ENCODE measurements around the gene LRRC36.

LRRC36 gene

GRCh38 chr16:67391424-67392300 lies 65.0 kb downstream of the LRRC36 start:
- DNase-seq: no peak

GRCh38 chr16:67392301-67393059 lies 65.9 kb downstream of the LRRC36 start:
- DNase-seq: no peak

- DNase-seq: no peak
Measured at GRCh38 chr16:67393111-67393787, 66.6 kb downstream of the LRRC36 start, which contains the start of gene TPPP3. Gene TPPP3, minus strand, starts transcription at chr16:67393498. Its CDS starts 2,387 bp downstream, at chr16:67391111.

- DNase-seq: no peak
Measured at GRCh38 chr16:67393788-67394154, 67.2 kb downstream of the LRRC36 start.

- DNase-seq: no peak
Measured at GRCh38 chr16:67394155-67395104, 67.8 kb downstream of the LRRC36 start.

GRCh38 chr16:67395105-67395457 lies 68.5 kb downstream of the LRRC36 start:
- DNase-seq: no peak

- DNase-seq: no peak
Measured at GRCh38 chr16:67395458-67396158, 69.0 kb downstream of the LRRC36 start.

GRCh38 chr16:67396159-67397035 lies 69.8 kb downstream of the LRRC36 start:
- DNase-seq: no peak

- no peak for DNase-seq
Measured at GRCh38 chr16:67397036-67397801, 70.6 kb downstream of the LRRC36 start.

GRCh38 chr16:67397812-67398545 lies 71.4 kb downstream of the LRRC36 start:
- no peak for DNase-seq

GRCh38 chr16:67398546-67399217 lies 72.1 kb downstream of the LRRC36 start:
- DNase-seq: no peak

GRCh38 chr16:67399218-67399733 lies 72.7 kb downstream of the LRRC36 start:
- DNase-seq: no peak

GRCh38 chr16:67399749-67400704 lies 73.4 kb downstream of the LRRC36 start:
- DNase-seq: no peak

- no peak for DNase-seq
Measured at GRCh38 chr16:67400901-67401300, 74.3 kb downstream of the LRRC36 start.

GRCh38 chr16:67403976-67404555 lies 77.5 kb downstream of the LRRC36 start:
- DNase-seq: no peak

- no peak for DNase-seq
Measured at GRCh38 chr16:67404740-67405226, 78.2 kb downstream of the LRRC36 start.

Measured in GF-D8 (cell line).